Keratinocyte (primary cell): Measurements from ENCODE around the gene TPRX1. TPM values are rescaled to one million over a fixed set of nuclear protein-coding genes. Genes with fewer than 3 reads are reported as not detected.

ENCODE experiments used
- DNase-seq: peaks from one replicate; pipeline ENCODE4 v3.0.0-alpha.2; 2011; ENCODE audit warnings: low read depth, missing footprints, low spot score
- FAIRE-seq: peaks from 2 replicates; lab custom pipeline; 2011; peaks lifted over from hg19 to GRCh38; lab: Jason Lieb, UNC
- H2AFZ ChIP-seq: 2 replicates; pipeline ENCODE4 v1.6.0; 2012; ENCODE audit warnings: low read length, control low read depth, inconsistent platforms; ENCODE audit not compliant: control insufficient read depth
- H3K27ac ChIP-seq: 2 replicates; pipeline ENCODE4 v1.5.1; 2011; ENCODE audit warnings: low read length; ENCODE audit not compliant: control insufficient read depth, insufficient read depth
- H3K27me3 ChIP-seq: 3 replicates; pipeline ENCODE4 v1.6.0; 2011; ENCODE audit warnings: low read length; ENCODE audit not compliant: control insufficient read depth, insufficient read depth; ENCODE audit errors: extremely low read depth
- H3K36me3 ChIP-seq, 2 experiments: 2 replicates in 1 of 2; 3 replicates in 1 of 2; pipeline ENCODE4 v1.5.1; 2011; ENCODE audit warnings: low read length in 2 of 2, mild to moderate bottlenecking in 1 of 2; ENCODE audit not compliant: control insufficient read depth in 2 of 2, insufficient read depth in 2 of 2; ENCODE audit errors: extremely low read depth in 1 of 2
- H3K4me1 ChIP-seq: 3 replicates; pipeline ENCODE4 v1.5.1; 2011; ENCODE audit warnings: low read length; ENCODE audit not compliant: control insufficient read depth, insufficient read depth; ENCODE audit errors: extremely low read depth
- H3K4me2 ChIP-seq: 3 replicates; pipeline ENCODE4 v1.6.0; 2011; ENCODE audit warnings: low read depth, low read length; ENCODE audit not compliant: control insufficient read depth, insufficient read depth; ENCODE audit errors: extremely low read depth
- H3K4me3 ChIP-seq, 3 experiments: fragments of 200-600 bp in 1 of 3; sonication (generic) in 1 of 3; 2 replicates in 2 of 3; 3 replicates in 1 of 3; pipeline ENCODE4 v1.5.1; 2011 to 2016; ENCODE audit warnings: low read length in 3 of 3, mild to moderate bottlenecking in 3 of 3, control low read depth in 2 of 3, inconsistent platforms in 1 of 3, low read depth in 1 of 3, mixed read lengths in 1 of 3, mixed run types in 1 of 3, moderate library complexity in 1 of 3; ENCODE audit not compliant: control insufficient read depth in 2 of 3, insufficient read depth in 2 of 3; ENCODE audit errors: extremely low read depth in 1 of 3
- H3K79me2 ChIP-seq: 2 replicates; pipeline ENCODE4 v1.6.0; 2012; ENCODE audit warnings: low read length; ENCODE audit not compliant: control insufficient read depth, insufficient read depth
- H3K9ac ChIP-seq: 3 replicates; pipeline ENCODE4 v1.6.0; 2011; ENCODE audit warnings: low read length; ENCODE audit not compliant: control insufficient read depth, insufficient read depth; ENCODE audit errors: extremely low read depth
- H3K9me1 ChIP-seq: 3 replicates; pipeline ENCODE4 v1.6.0; 2011; ENCODE audit warnings: low read length; ENCODE audit not compliant: control insufficient read depth, insufficient read depth; ENCODE audit errors: extremely low read depth
- H3K9me3 ChIP-seq: 2 replicates; pipeline ENCODE4 v1.5.1; 2012; ENCODE audit warnings: low read depth, low read length; ENCODE audit not compliant: control insufficient read depth
- H4K20me1 ChIP-seq: 3 replicates; pipeline ENCODE4 v1.6.0; 2011; ENCODE audit warnings: low read length; ENCODE audit not compliant: control insufficient read depth, insufficient read depth; ENCODE audit errors: extremely low read depth
- EZH2 ChIP-seq: IDR thresholded peaks from one replicate; pipeline ENCODE4 v1.6.1; 2012; ENCODE audit warnings: inconsistent platforms, mild to moderate bottlenecking, low read length, moderate library complexity
- dilution Hi-C: fragments of 300-500 bp; cut with MboI; formaldehyde crosslinking; loops from one replicate; pipeline ENCODE4 v1.7.0; 2020; ENCODE audit warnings: low sequenced_read_pairs; ENCODE audit not compliant: extremely low pct_ligation_motif_present
- polyA plus RNA-seq, 5 experiments: library from polyadenylated mRNA; depleted of rRNA in 3 of 5; stranded (reverse) in 3 of 5; stranded (forward) in 1 of 5; unstranded in 1 of 5; fragments of >200 nt; gene quantifications; 1 replicate in 1 of 5; 2 replicates in 3 of 5; 3 replicates in 1 of 5; pipeline versions ENCODE4 v1.2.1 to v1.2.3, GENCODE V29; 2011 to 2012; ENCODE audit warnings: missing spikeins in 2 of 5, low read depth in 1 of 5, low replicate concordance in 1 of 5
- small RNA-seq, 3 experiments: library from RNA; depleted of rRNA; stranded (forward); fragments of <200 nt; gene quantifications; one replicate each; pipeline ENCODE3, GENCODE V24; 2012; ENCODE audit warnings: low read depth in 3 of 3, low replicate concordance in 1 of 3; ENCODE audit not compliant: insufficient read length in 3 of 3
- TF ChIP-seq, protein P1 (sequence below), 3 experiments: IDR thresholded peaks in 1 of 3; conservative IDR thresholded peaks in 1 of 3; optimal IDR thresholded peaks in 1 of 3; 2 replicates in 2 of 3; 3 replicates in 1 of 3; pipeline versions ENCODE3 to v1.5.1; 2011; ENCODE audit warnings: low read length in 3 of 3, mild to moderate bottlenecking in 3 of 3, moderate library complexity in 2 of 3, control low read depth in 1 of 3, inconsistent platforms in 1 of 3; ENCODE audit not compliant: insufficient read depth in 2 of 3; ENCODE audit errors: extremely low read depth in 1 of 3

The TPRX1 gene
- polyA plus RNA-seq, 1 donor (not counting 4 experiments of a cell fraction or from before 2014, with no cell fraction given) = not detected

DNA sequence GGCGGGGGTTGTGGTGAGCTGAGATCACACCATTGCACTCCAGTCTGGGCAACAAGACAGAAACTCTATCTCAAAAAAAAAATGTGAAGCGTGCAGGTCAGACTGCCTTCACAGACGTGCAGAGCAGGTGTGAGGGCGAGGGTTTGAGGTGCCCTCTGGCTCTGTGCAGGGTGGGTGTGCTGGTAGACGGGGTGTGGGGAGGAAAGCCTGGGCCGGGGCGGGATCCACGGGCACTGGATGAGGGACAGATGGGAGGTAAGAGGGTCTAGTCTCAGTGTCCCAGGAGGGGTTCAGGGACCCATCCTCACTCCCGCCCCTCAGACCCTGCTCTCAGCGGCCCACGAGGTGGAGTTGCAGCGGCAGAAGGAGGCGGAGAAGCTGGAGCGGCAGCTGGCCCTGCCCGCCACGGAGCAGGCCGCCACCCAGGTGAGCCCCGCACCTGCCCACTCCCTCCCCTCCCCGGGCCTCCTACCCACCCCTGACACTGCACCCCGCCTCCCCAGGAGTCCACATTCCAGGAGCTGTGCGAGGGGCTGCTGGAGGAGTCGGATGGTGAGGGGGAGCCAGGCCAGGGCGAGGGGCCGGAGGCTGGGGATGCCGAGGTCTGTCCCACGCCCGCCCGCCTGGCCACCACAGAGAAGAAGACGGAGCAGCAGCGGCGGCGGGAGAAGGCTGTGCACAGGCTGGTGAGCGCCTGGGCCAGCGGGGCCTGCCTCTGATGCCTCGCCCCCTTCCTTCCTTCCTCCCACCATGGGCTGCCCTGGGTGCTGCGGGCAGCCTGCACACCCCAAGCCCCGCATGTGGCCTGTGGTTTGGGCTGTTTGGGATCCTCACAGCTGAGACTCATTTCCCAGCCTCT is 49.9 kb downstream of the TPRX1 start:
- Histone ChIP-seq H3K9me1 (no peaks in the 10 kb centered on the region), H3K27me3 (no peaks in the 10 kb centered on the region), H3K4me3 (no peak overlapping the region), H3K9me3 (no peaks in the 10 kb centered on the region), H3K4me2 (no peak overlapping the region), H2AFZ (no peak overlapping the region), H3K79me2 (peaks cover 14% of the 10 kb centered on the region), H4K20me1 (no peaks in the 10 kb centered on the region), H3K36me3 (peaks cover 50 to 64% of the 10 kb centered on the region in 2 experiments), H3K9ac (no peak overlapping the region), H3K4me1 (no peaks in the 10 kb centered on the region), H3K27ac (no peak overlapping the region)
- TF ChIP-seq EZH2 = no peak
- TF ChIP-seq, protein P1, sequence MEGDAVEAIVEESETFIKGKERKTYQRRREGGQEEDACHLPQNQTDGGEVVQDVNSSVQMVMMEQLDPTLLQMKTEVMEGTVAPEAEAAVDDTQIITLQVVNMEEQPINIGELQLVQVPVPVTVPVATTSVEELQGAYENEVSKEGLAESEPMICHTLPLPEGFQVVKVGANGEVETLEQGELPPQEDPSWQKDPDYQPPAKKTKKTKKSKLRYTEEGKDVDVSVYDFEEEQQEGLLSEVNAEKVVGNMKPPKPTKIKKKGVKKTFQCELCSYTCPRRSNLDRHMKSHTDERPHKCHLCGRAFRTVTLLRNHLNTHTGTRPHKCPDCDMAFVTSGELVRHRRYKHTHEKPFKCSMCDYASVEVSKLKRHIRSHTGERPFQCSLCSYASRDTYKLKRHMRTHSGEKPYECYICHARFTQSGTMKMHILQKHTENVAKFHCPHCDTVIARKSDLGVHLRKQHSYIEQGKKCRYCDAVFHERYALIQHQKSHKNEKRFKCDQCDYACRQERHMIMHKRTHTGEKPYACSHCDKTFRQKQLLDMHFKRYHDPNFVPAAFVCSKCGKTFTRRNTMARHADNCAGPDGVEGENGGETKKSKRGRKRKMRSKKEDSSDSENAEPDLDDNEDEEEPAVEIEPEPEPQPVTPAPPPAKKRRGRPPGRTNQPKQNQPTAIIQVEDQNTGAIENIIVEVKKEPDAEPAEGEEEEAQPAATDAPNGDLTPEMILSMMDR (optimal IDR thresholded peaks at IDR 0.05 in 1 of 3, IDR thresholded peaks at IDR 0.05 in 1 of 3, conservative IDR thresholded peaks at IDR 0.05 in 1 of 3; ENCODE audit: extremely low read depth in 1 of 3, insufficient read depth in 2 of 3, low read length in 3 of 3) = no peak
- dilution Hi-C loops = no loop called here
- DNase-seq = no peak
- FAIRE-seq = no peak

DNA sequence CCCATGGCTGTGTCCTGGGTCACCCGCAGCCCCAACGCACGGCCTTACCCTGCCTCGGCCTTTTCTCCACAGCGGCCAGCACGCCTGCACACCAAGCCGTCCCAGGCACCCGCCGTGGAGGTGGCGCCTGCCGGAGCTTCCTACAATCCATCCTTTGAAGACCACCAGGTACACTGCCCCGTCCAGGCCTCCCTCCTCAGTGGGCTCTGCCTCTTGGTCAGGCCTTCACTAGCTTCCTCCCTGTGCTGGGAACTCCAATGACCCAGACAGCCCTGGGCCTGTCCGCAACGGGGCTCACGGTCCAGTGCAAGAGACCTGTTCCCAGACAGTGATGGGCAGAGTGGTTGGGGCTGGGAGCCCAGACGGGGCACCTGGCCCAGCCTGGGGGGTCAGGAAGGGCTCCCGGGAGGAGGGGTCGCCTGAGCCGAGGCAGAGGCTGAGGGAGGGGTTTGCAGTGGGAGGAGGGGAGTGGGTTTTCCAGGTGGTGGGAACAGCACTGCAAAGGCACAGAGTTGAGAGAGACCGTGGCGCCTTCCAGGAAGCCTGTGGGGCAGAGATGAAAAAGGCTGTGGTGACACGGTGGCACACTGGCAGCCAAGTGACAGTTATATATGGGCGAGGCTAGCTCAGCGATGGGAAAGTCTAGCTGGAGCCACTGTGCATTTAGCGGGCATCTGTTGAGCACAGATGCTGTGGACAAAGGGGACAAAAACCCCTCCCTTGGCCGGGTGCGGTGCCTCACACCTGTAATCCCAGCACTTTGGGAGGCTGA is 51.7 kb downstream of the TPRX1 start:
- H3K4me1 ChIP-seq = peaks cover 6% of the 10 kb centered on the region
- no peak overlapping the region for H3K9ac ChIP-seq
- no peaks in the 10 kb centered on the region for H3K9me3 ChIP-seq
- H3K27ac ChIP-seq = no peak overlapping the region
- TF ChIP-seq, protein P1 (optimal IDR thresholded peaks at IDR 0.05 in 1 of 3, IDR thresholded peaks at IDR 0.05 in 1 of 3, conservative IDR thresholded peaks at IDR 0.05 in 1 of 3; ENCODE audit: extremely low read depth in 1 of 3, insufficient read depth in 2 of 3, low read length in 3 of 3) = no peak
- no peak for TF ChIP-seq EZH2
- FAIRE-seq = no peak
- dilution Hi-C loops = no loop called here
- no peaks in the 10 kb centered on the region for H3K9me1 ChIP-seq
- no peak overlapping the region for H3K4me3 ChIP-seq
- DNase-seq = no peak
- peaks cover 29% of the 10 kb centered on the region for H3K79me2 ChIP-seq
- H4K20me1 ChIP-seq = no peaks in the 10 kb centered on the region
- H3K36me3 ChIP-seq = peaks cover 46 to 63% of the 10 kb centered on the region in 2 experiments
- H2AFZ ChIP-seq = no peak overlapping the region
- no peak overlapping the region for H3K4me2 ChIP-seq
- no peaks in the 10 kb centered on the region for H3K27me3 ChIP-seq

Small RNA genes within 50 kb of the gene (small RNA-seq; reads per million reads assigned to genes)
- gene AC008745.1 (0 reads per million in 3 experiments), gene SNORD23 (0 reads per million in 3 experiments)

Other genes starting within 250 kb of the TPRX1 start
- gene ZNF541, start 231.4 kb downstream of the TPRX1 start, polyA plus RNA-seq = not detected in 3 replicates
- 0.28 to 0.50 TPM (median 0.42 TPM) in 3 replicates for gene BICRA, start 195.4 kb downstream of the TPRX1 start, polyA plus RNA-seq
- 18.3 to 48.5 TPM (median 23.7 TPM) in 3 replicates for gene EHD2, start 91.1 kb downstream of the TPRX1 start, polyA plus RNA-seq
- gene NOP53, start 59.0 kb downstream of the TPRX1 start, polyA plus RNA-seq = 64.5 to 80.2 TPM (median 73.9 TPM) in 3 replicates
- 421 to 777 TPM (median 509 TPM) in 3 replicates for gene SELENOW, start 25.8 kb downstream of the TPRX1 start, polyA plus RNA-seq
- not detected in 3 replicates for gene CRX, start 17.4 kb upstream of the TPRX1 start, polyA plus RNA-seq
- not detected in 3 replicates for gene TPRX2, start 54.7 kb upstream of the TPRX1 start, polyA plus RNA-seq
- gene SULT2A1, start 81.8 kb upstream of the TPRX1 start, polyA plus RNA-seq = not detected in 3 replicates
- gene BSPH1, start 187.6 kb upstream of the TPRX1 start, polyA plus RNA-seq = not detected in 3 replicates
- not detected in 3 replicates for gene ELSPBP1, start 190.1 kb upstream of the TPRX1 start, polyA plus RNA-seq
- gene CABP5, start 239.5 kb upstream of the TPRX1 start, polyA plus RNA-seq = not detected in 3 replicates